ENCODE results near the gene BAG2.

BAG2 gene

DNA sequence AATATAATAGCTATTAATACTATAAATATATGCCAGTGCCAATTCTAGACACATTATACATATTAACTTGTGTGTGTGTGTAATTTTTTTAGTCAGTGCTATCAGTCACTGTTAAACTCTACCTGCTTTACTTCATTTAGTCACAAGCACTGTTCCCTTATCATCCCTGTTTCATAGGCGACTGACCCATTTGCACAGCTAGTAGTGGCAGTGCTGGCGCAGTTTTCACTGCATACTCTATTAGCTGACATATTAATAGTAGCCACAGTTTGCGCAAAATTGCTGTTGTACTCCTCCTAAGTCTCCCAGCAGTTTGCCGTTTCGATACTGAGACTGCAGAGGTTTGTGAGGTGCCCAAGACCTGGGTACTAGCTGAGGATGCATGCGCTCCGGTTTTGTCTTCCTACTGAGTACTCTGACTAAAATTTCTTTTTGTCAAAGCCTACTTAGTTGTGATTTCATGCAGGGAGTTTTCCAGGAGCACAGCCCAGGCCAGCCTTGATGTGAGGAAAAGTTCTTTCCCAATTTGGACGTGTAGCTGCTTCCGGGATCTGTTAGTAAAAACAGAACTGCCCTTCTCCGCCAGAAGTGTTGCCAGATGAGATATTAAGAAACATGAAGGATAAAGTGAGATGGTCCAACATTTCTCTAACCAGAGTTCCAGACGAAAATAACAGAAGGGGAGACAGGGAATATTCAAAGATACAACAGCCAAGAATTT lies 5.6 kb downstream of the BAG2 start:
- Histone ChIP-seq H3K9me3 (ENCODE audit: insufficient read depth, low read depth, low read length) (no peaks in the 10 kb centered on the region), H3K36me3 (ENCODE audit: insufficient read depth, low read length) (peaks cover 9% of the 10 kb centered on the region), H3K27me3 (ENCODE audit: insufficient read depth, low read length) (peaks cover 14% of the 10 kb centered on the region), H3K4me3 (ENCODE audit: low read length) (no peak overlapping the region), H3K9ac (ENCODE audit: low read depth, low read length) (no peak overlapping the region), H3K27ac (ENCODE audit: low read depth, low read length) (no peak overlapping the region), H3K4me1 (ENCODE audit: insufficient read depth, low read length) (peaks cover 30% of the 10 kb centered on the region)
- 95% methylated on average over 11 of the region's 11 CpGs for WGBS

DNA sequence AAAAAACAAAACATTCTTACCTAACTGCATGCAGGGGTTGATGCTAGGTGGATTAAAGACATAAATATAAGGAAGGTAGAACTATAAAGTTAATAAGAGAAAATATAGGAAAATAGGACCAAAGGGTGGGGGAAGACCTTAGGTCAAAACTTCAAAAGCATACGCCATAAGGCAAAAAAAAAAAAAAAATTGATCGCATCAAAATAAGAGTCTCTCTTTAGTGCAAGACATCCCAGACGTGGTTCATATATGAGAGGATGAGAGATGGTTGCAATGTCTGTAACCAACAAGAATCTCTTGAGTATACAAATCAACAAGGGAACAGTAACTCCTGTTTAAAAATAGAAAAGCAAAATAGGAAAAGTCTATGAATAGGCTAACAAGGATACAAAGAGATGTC lies 8.5 kb downstream of the BAG2 start:
- Histone ChIP-seq H3K9me3 (ENCODE audit: insufficient read depth, low read depth, low read length) (no peaks in the 10 kb centered on the region), H3K27ac (ENCODE audit: low read depth, low read length) (no peak overlapping the region), H3K36me3 (ENCODE audit: insufficient read depth, low read length) (peaks cover 38% of the 10 kb centered on the region), H3K4me1 (ENCODE audit: insufficient read depth, low read length) (peaks cover 7% of the 10 kb centered on the region; the same call in 1 of the 2 replicates), H3K9ac (ENCODE audit: low read depth, low read length) (no peak overlapping the region), H3K4me3 (ENCODE audit: low read length) (no peak overlapping the region), H3K27me3 (ENCODE audit: insufficient read depth, low read length) (no peaks in the 10 kb centered on the region)
- WGBS: 88% methylated on average over 3 of the region's 3 CpGs

DNA sequence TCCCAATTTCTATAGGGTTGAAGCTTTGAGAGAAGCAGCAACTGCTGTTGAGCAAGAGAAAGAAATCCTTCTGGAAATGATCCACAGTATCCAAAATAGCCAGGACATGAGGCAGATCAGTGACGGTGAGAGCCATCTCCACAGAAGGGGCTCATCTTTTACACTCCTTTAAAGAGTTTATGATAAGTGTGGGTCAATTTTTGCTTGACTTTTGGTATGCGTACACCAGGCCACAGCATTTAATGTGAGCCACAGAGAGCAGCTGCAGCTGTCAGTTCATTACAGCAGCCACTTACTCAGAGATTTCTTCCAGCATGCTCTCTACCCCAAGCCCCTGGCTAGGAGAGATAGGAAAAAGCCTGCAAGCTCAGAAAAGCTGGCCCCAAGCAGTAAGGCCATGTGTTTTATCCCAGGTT lies 9.9 kb downstream of the BAG2 start:
- H3K9ac ChIP-seq (ENCODE audit: low read depth, low read length): no peak overlapping the region
- H3K4me1 ChIP-seq (ENCODE audit: insufficient read depth, low read length): no peaks in the 10 kb centered on the region
- H3K27me3 ChIP-seq (ENCODE audit: insufficient read depth, low read length): no peaks in the 10 kb centered on the region
- no peak overlapping the region for H3K27ac ChIP-seq (ENCODE audit: low read depth, low read length)
- H3K4me3 ChIP-seq (ENCODE audit: low read length): no peak overlapping the region
- 94% methylated on average over 2 of the region's 2 CpGs for WGBS
- H3K9me3 ChIP-seq (ENCODE audit: insufficient read depth, low read depth, low read length): no peaks in the 10 kb centered on the region
- H3K36me3 ChIP-seq (ENCODE audit: insufficient read depth, low read length): peaks cover 49% of the 10 kb centered on the region

DNA sequence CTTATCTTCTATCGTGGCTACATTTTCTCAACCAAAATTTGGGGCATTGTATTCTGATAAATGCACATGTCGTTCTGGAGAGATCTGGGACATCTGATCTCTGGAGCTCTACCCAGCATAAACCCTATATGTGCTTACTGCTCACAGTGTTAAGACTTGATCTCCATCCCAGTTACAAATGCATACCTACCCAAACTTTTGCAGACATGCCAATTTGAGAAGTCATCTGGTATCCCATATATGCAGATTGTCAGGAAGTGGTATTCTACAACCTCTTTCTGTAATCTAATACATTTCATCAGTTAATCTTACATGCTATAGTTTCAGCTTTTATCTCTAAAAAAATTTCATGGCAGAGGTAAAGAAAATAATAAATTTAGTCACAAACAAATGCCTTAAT lies 11.2 kb downstream of the BAG2 start:
- H3K9ac ChIP-seq (ENCODE audit: low read depth, low read length): no peak overlapping the region
- 99% methylated on average over 2 of the region's 2 CpGs for WGBS
- H3K27ac ChIP-seq (ENCODE audit: low read depth, low read length): no peak overlapping the region
- peaks cover 58% of the 10 kb centered on the region for H3K36me3 ChIP-seq (ENCODE audit: insufficient read depth, low read length)
- no peaks in the 10 kb centered on the region for H3K27me3 ChIP-seq (ENCODE audit: insufficient read depth, low read length)
- no peaks in the 10 kb centered on the region for H3K9me3 ChIP-seq (ENCODE audit: insufficient read depth, low read depth, low read length)
- no peak overlapping the region for H3K4me3 ChIP-seq (ENCODE audit: low read length)
- H3K4me1 ChIP-seq (ENCODE audit: insufficient read depth, low read length): no peaks in the 10 kb centered on the region

DNA sequence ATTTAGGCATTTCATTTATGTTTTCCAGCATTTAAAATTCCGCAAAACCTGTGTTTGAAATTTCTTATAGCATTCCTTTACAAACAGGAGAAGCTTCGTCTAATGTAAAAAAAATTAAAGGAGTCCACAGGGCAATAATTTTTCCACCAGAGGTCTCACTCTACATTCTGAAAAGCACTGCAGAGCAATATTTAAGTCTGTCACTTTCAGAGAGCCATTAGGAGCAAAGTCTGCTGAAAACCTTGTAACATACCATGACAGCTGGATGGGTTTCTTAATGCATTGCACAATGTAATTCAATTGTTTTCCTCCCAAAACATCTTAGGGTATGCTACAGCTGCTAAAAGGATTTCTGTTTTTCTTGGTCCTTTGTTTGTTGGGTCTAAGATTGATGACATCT lies 18.0 kb downstream of the BAG2 start:
- Histone ChIP-seq H3K9ac (ENCODE audit: low read depth, low read length) (no peak overlapping the region), H3K4me3 (ENCODE audit: low read length) (no peak overlapping the region), H3K27ac (ENCODE audit: low read depth, low read length) (no peak overlapping the region), H3K9me3 (ENCODE audit: insufficient read depth, low read depth, low read length) (no peaks in the 10 kb centered on the region), H3K4me1 (ENCODE audit: insufficient read depth, low read length) (no peaks in the 10 kb centered on the region), H3K36me3 (ENCODE audit: insufficient read depth, low read length) (peaks cover 89% of the 10 kb centered on the region), H3K27me3 (ENCODE audit: insufficient read depth, low read length) (no peaks in the 10 kb centered on the region)
- 98% methylated on average over 2 of the region's 2 CpGs for WGBS

DNA sequence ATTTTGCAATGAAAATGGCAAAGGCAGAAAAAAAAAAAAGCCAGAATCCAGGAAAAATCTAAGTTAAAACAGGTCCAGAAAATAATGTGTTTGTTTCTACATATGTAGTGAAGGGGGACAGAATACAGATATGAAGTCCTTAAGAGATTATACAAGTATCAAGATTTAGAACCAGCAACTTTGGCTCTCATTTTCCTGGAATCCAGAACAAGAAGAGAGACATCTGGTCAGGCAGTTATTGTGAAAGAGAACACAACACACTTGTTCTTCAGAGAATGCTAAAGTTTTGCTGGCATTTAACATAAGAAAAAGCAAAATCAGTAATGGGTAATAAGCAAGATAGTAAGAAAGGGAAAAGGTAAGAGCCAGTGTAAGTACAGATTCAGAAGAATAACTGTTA lies 21.1 kb downstream of the BAG2 start:
- no peak overlapping the region for H3K9ac ChIP-seq (ENCODE audit: low read depth, low read length)
- H3K27ac ChIP-seq (ENCODE audit: low read depth, low read length): no peak overlapping the region

DNA sequence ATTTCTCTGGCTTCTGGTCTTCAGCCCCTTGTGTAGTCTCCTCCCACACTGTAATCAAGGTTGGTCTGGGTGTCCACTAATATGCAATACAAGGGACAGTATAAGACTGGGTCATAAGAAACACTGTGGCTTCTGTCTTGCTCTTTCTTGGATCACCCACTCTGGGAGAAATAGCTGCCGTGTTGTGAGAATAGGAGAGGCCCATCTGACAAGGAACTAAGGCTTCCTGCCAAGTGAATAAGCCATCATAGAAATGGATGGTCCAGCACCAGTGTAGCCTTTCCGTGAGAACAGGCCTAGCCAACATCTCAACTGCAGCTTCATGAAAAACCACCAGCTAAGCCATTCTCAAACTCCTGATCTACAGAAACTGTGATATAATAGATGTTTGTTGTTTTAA lies 23.3 kb downstream of the BAG2 start:
- no peaks in the 10 kb centered on the region for H3K9me3 ChIP-seq (ENCODE audit: insufficient read depth, low read depth, low read length)
- peaks cover 7% of the 10 kb centered on the region; the same call in 1 of the 2 replicates for H3K4me1 ChIP-seq (ENCODE audit: insufficient read depth, low read length)
- H3K27ac ChIP-seq (ENCODE audit: low read depth, low read length): no peak overlapping the region
- H3K4me3 ChIP-seq (ENCODE audit: low read length): no peak overlapping the region
- H3K27me3 ChIP-seq (ENCODE audit: insufficient read depth, low read length): no peaks in the 10 kb centered on the region
- H3K9ac ChIP-seq (ENCODE audit: low read depth, low read length): no peak overlapping the region
- H3K36me3 ChIP-seq (ENCODE audit: insufficient read depth, low read length): peaks cover 50% of the 10 kb centered on the region
- WGBS: 94% methylated on average over 2 of the region's 2 CpGs

More for the DNA sequence above, 21.1 kb downstream of the BAG2 start:
- H3K4me3 ChIP-seq (ENCODE audit: low read length): no peak overlapping the region
- no peaks in the 10 kb centered on the region for H3K4me1 ChIP-seq (ENCODE audit: insufficient read depth, low read length)
- no peaks in the 10 kb centered on the region for H3K9me3 ChIP-seq (ENCODE audit: insufficient read depth, low read depth, low read length)
- no peaks in the 10 kb centered on the region for H3K27me3 ChIP-seq (ENCODE audit: insufficient read depth, low read length)
- peaks cover 68% of the 10 kb centered on the region for H3K36me3 ChIP-seq (ENCODE audit: insufficient read depth, low read length)

DNA sequence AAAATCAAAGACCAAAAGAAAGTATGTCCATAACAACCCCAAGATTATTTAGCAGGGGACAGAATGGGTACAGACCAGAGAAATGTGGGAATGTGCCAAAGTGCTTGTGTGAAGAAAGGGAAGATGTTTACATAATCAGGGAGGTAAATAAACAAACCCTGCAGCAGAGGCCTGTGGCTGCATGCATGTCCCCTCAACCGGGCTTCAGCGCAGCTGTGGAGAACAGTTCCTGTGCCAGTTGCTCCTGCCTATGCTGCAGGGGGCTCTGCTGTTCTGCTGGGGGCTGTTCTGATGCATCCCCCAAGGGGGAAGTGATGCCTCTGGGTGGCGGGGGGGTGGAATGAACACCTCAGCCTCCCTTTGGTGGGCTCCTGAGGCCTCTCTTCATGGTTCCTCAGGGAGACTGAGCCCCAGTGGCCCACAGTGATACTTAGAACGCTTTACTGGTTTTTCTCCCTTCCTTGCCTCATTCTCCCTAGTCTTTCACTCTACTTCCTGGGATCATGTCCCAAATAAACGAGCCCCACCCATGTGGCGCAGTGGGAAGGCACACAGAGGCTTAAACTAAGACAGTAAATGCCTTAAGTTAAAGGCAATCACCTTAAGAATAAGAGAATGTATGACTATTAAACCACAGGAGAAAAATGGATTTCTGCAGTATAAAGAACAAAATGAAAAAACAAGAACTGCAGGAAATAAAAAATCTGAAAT lies 27.0 kb downstream of the BAG2 start:
- peak overlapping the region; percentile 25; the same call in 1 of the 2 replicates for H3K27ac ChIP-seq (ENCODE audit: low read depth, low read length)
- WGBS: 73% methylated on average over 6 of the region's 6 CpGs

DNA sequence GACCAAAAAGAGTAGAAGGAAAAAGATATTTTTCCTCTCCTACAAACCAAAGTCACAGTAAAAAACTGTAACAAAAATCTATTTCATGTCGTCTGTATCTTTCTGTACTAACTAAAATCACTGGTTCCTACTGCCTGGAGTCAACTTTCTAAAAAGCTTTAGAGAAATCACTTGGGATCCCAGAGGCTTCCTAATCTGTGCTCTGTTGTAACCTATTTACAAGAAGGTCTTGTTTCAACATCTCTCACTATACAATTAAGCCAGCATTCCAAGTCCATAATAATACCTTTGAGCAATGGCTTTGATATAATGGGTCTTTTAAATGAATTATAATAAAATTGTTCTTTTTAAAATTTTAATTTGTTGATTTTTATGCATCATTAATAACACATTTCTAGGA lies 29.6 kb downstream of the BAG2 start:
- H3K4me3 ChIP-seq (ENCODE audit: low read length): no peak overlapping the region
- H3K4me1 ChIP-seq (ENCODE audit: insufficient read depth, low read length): peaks cover 17% of the 10 kb centered on the region
- H3K9me3 ChIP-seq (ENCODE audit: insufficient read depth, low read depth, low read length): no peaks in the 10 kb centered on the region
- WGBS: 92% methylated on average over 1 of the region's 1 CpG
- no peaks in the 10 kb centered on the region for H3K36me3 ChIP-seq (ENCODE audit: insufficient read depth, low read length)
- H3K9ac ChIP-seq (ENCODE audit: low read depth, low read length): no peak overlapping the region
- no peak overlapping the region for H3K27ac ChIP-seq (ENCODE audit: low read depth, low read length)
- H3K27me3 ChIP-seq (ENCODE audit: insufficient read depth, low read length): no peaks in the 10 kb centered on the region

More for the DNA sequence above, 27.0 kb downstream of the BAG2 start:
- Histone ChIP-seq H3K4me1 (ENCODE audit: insufficient read depth, low read length) (peaks cover 11% of the 10 kb centered on the region), H3K27me3 (ENCODE audit: insufficient read depth, low read length) (no peaks in the 10 kb centered on the region), H3K36me3 (ENCODE audit: insufficient read depth, low read length) (peaks cover 14% of the 10 kb centered on the region; the same call in 1 of the 2 replicates), H3K9ac (ENCODE audit: low read depth, low read length) (no peak overlapping the region), H3K4me3 (ENCODE audit: low read length) (no peak overlapping the region), H3K9me3 (ENCODE audit: insufficient read depth, low read depth, low read length) (no peaks in the 10 kb centered on the region)

DNA sequence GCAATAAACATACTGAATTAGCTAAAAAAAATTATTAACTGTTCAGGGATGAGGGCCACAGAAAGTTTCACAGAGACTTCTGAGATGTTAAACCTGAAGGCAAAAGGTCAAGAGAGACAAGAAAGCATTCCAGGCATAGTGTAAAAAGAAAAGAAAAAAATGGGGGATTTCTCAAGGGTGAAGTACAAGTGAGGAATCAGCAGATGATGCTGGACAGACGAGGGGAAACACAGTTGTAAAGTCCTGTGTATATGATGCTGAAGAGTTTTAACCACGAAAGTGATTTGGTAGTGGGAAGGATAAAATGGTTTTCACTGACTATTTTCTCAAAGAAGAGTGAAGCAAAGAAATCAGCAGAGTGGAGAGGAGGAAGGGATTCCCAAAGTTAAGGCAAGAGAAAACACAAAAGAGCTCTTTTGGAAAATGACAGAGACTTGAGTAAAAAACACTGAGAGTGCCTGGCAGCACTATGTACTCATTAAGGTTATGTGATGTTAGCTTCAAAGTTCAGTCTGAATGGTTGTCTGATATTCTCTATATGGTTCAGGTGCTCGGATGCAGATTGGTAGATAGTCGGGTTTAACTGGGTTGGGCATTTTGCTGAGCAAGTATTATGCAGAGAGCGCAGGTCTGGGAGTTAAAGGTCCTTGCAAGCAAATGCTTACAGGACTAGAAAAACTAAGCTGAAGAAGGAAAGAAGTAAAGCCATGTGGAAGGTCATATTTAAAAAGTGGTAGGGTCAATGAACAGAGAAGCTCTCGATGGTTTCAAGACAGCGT lies 33.6 kb downstream of the BAG2 start:
- Histone ChIP-seq H3K36me3 (ENCODE audit: insufficient read depth, low read length) (no peaks in the 10 kb centered on the region), H3K4me1 (ENCODE audit: insufficient read depth, low read length) (peaks cover 15% of the 10 kb centered on the region), H3K9me3 (ENCODE audit: insufficient read depth, low read depth, low read length) (no peaks in the 10 kb centered on the region), H3K9ac (ENCODE audit: low read depth, low read length) (no peak overlapping the region), H3K27ac (ENCODE audit: low read depth, low read length) (no peak overlapping the region), H3K27me3 (ENCODE audit: insufficient read depth, low read length) (no peaks in the 10 kb centered on the region), H3K4me3 (ENCODE audit: low read length) (no peak overlapping the region)
- WGBS: 93% methylated on average over 7 of the region's 7 CpGs

DNA sequence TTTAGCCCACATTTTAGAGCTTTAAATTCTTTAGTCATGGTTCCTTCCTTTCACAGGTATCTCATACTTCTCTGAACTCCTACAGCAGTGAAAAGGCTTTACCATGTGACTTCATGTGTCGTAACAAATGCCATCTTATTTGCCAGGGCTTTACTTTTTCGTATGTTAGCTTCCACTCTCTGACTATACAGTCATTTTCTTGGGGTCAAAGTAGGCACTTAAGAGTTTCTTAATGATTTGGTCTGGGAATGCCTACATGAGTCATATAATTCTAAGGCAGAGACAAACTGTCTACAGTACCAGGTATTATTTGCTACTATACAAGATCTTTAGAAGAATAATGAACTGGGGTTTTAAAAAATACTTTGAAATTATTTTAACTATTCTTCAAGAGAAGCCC lies 35.0 kb downstream of the BAG2 start:
- Histone ChIP-seq H3K27ac (ENCODE audit: low read depth, low read length) (no peak overlapping the region), H3K4me3 (ENCODE audit: low read length) (no peak overlapping the region), H3K4me1 (ENCODE audit: insufficient read depth, low read length) (peaks cover 13% of the 10 kb centered on the region), H3K36me3 (ENCODE audit: insufficient read depth, low read length) (no peaks in the 10 kb centered on the region), H3K9ac (ENCODE audit: low read depth, low read length) (no peak overlapping the region), H3K27me3 (ENCODE audit: insufficient read depth, low read length) (no peaks in the 10 kb centered on the region), H3K9me3 (ENCODE audit: insufficient read depth, low read depth, low read length) (no peaks in the 10 kb centered on the region)
- WGBS: 95% methylated on average over 2 of the region's 2 CpGs

Data from HUES64 (cell line).